GDM1 (cell line): Measurements from ENCODE around the gene CAPN1.

Experiments
- DNase-seq: peaks from one replicate; lab custom pipeline; 2025; lab: John Stamatoyannopoulos, UW

The CAPN1 gene

DNA sequence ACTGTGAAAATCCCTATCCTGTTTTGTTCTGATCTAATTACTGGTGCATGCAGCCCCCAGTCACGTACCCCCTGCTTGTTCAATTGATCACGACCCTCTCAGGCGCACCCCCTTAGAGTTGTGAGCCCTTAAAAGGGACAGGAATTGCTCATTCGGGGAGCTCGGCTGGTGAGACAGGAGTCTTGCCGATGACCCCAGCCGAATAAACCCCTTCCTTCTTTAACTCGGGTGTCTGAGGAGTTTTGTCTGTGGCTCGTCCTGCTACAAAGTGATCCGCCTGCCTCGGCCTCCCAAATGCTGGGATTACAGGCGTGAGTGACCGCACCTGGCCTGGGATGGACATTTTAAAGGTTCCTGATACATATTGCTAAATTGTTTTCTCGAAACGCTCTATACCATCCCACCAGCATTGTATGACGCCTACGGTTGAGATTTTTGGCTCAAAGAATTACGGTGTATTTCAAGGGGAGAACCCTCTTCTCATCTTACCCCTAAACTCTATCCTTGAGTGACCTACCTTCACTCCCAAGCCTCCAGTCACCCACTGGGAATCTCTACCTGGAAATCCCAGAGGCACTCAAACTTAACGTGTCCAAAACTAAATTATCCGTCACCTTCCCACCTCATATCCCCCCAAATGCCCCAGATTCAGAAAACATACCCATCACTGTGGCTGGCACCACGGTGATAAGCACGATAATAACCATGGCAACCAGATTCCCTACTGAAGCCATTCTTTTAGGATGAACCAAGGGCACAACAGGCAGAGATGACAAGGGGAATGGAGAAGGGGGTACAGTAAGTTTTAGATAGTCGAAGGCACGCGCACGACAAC lies 79.2 kb downstream of the CAPN1 start:
- DNase-seq = no peak
